ENCODE measurements around the gene C9orf43.

The C9orf43 gene

GRCh38 chr9:113381909-113382411, 28.6 kb upstream of the C9orf43 start:
- H3K27me3 ChIP-seq (ENCODE audit: control insufficient read depth in 2 of 2, insufficient read depth in 2 of 2, low read length in 2 of 2), result no peaks in the 10 kb centered on the region
- H3K9ac ChIP-seq (ENCODE audit: low read depth in 1 of 2, low read length in 2 of 2), result peak overlapping the region; percentile 34 to 41
- H3K9me3 ChIP-seq (ENCODE audit: control insufficient read depth in 2 of 2, low read length in 2 of 2), result no peaks in the 10 kb centered on the region
- H3K4me1 ChIP-seq (ENCODE audit: control insufficient read depth in 2 of 2, insufficient read depth in 2 of 2, low read length in 2 of 2), result peaks cover 18 to 45% of the 10 kb centered on the region in 2 donors
- H3K27ac ChIP-seq (ENCODE audit: low read depth in 2 of 2, low read length in 2 of 2), result peak overlapping the region; percentile 89 to 90
- peaks cover 0 to 5% of the 10 kb centered on the region in 2 donors for H3K36me3 ChIP-seq (ENCODE audit: control insufficient read depth in 2 of 2, insufficient read depth in 2 of 2, low read length in 2 of 2)
- H3K4me3 ChIP-seq (ENCODE audit: low read length in 2 of 2), result peak overlapping the region in 1 of 2 donors; percentile 56

GRCh38 chr9:113386571-113387393, 23.8 kb upstream of the C9orf43 start:
- H3K4me1 ChIP-seq (ENCODE audit: control insufficient read depth in 2 of 2, insufficient read depth in 2 of 2, low read length in 2 of 2), result peaks cover 37 to 48% of the 10 kb centered on the region in 2 donors
- H3K9ac ChIP-seq (ENCODE audit: low read depth in 1 of 2, low read length in 2 of 2), result peak overlapping the region in 1 of 2 donors; percentile 53
- H3K4me3 ChIP-seq (ENCODE audit: low read length in 2 of 2), result peak overlapping the region; percentile 25 to 38
- peaks cover 28 to 45% of the 10 kb centered on the region in 2 donors for H3K36me3 ChIP-seq (ENCODE audit: control insufficient read depth in 2 of 2, insufficient read depth in 2 of 2, low read length in 2 of 2)
- no peaks in the 10 kb centered on the region for H3K27me3 ChIP-seq (ENCODE audit: control insufficient read depth in 2 of 2, insufficient read depth in 2 of 2, low read length in 2 of 2)
- H3K9me3 ChIP-seq (ENCODE audit: control insufficient read depth in 2 of 2, low read length in 2 of 2), result no peaks in the 10 kb centered on the region
- H3K27ac ChIP-seq (ENCODE audit: low read depth in 2 of 2, low read length in 2 of 2), result peak overlapping the region; percentile 86 to 88

GRCh38 chr9:113387560-113388230, 22.9 kb upstream of the C9orf43 start:
- H3K27me3 ChIP-seq (ENCODE audit: control insufficient read depth in 2 of 2, insufficient read depth in 2 of 2, low read length in 2 of 2), result no peaks in the 10 kb centered on the region
- peak overlapping the region; percentile 86 to 88 for H3K27ac ChIP-seq (ENCODE audit: low read depth in 2 of 2, low read length in 2 of 2)
- H3K4me3 ChIP-seq (ENCODE audit: low read length in 2 of 2), result peak overlapping the region; percentile 25 to 48
- peaks cover 32 to 43% of the 10 kb centered on the region in 2 donors for H3K4me1 ChIP-seq (ENCODE audit: control insufficient read depth in 2 of 2, insufficient read depth in 2 of 2, low read length in 2 of 2)
- H3K9me3 ChIP-seq (ENCODE audit: control insufficient read depth in 2 of 2, low read length in 2 of 2), result no peaks in the 10 kb centered on the region
- peaks cover 36 to 53% of the 10 kb centered on the region in 2 donors for H3K36me3 ChIP-seq (ENCODE audit: control insufficient read depth in 2 of 2, insufficient read depth in 2 of 2, low read length in 2 of 2)
- peak overlapping the region in 1 of 2 donors; percentile 53 for H3K9ac ChIP-seq (ENCODE audit: low read depth in 1 of 2, low read length in 2 of 2)

GRCh38 chr9:113388833-113389232, 21.7 kb upstream of the C9orf43 start:
- H3K36me3 ChIP-seq (ENCODE audit: control insufficient read depth in 2 of 2, insufficient read depth in 2 of 2, low read length in 2 of 2), result peaks cover 36 to 59% of the 10 kb centered on the region in 2 donors
- no peaks in the 10 kb centered on the region for H3K27me3 ChIP-seq (ENCODE audit: control insufficient read depth in 2 of 2, insufficient read depth in 2 of 2, low read length in 2 of 2)
- H3K27ac ChIP-seq (ENCODE audit: low read depth in 2 of 2, low read length in 2 of 2), result peak overlapping the region; percentile 86 to 88
- peak overlapping the region in 1 of 2 donors; percentile 52 for H3K9ac ChIP-seq (ENCODE audit: low read depth in 1 of 2, low read length in 2 of 2)
- peak overlapping the region in 1 of 2 donors; percentile 15 for H3K4me3 ChIP-seq (ENCODE audit: low read length in 2 of 2)
- peaks cover 32 to 35% of the 10 kb centered on the region in 2 donors for H3K4me1 ChIP-seq (ENCODE audit: control insufficient read depth in 2 of 2, insufficient read depth in 2 of 2, low read length in 2 of 2)
- no peaks in the 10 kb centered on the region for H3K9me3 ChIP-seq (ENCODE audit: control insufficient read depth in 2 of 2, low read length in 2 of 2)

- H3K4me1 ChIP-seq (ENCODE audit: control insufficient read depth in 2 of 2, insufficient read depth in 2 of 2, low read length in 2 of 2), result peaks cover 32 to 35% of the 10 kb centered on the region in 2 donors
- no peak overlapping the region for H3K4me3 ChIP-seq (ENCODE audit: low read length in 2 of 2)
- no peaks in the 10 kb centered on the region for H3K9me3 ChIP-seq (ENCODE audit: control insufficient read depth in 2 of 2, low read length in 2 of 2)
- peak overlapping the region; percentile 86 to 88 for H3K27ac ChIP-seq (ENCODE audit: low read depth in 2 of 2, low read length in 2 of 2)
- H3K9ac ChIP-seq (ENCODE audit: low read depth in 1 of 2, low read length in 2 of 2), result peak overlapping the region in 1 of 2 donors; percentile 52
- H3K36me3 ChIP-seq (ENCODE audit: control insufficient read depth in 2 of 2, insufficient read depth in 2 of 2, low read length in 2 of 2), result peaks cover 36 to 60% of the 10 kb centered on the region in 2 donors
- no peaks in the 10 kb centered on the region for H3K27me3 ChIP-seq (ENCODE audit: control insufficient read depth in 2 of 2, insufficient read depth in 2 of 2, low read length in 2 of 2)
Measured at GRCh38 chr9:113389451-113389850, 21.1 kb upstream of the C9orf43 start.

- peaks cover 32 to 38% of the 10 kb centered on the region in 2 donors for H3K4me1 ChIP-seq (ENCODE audit: control insufficient read depth in 2 of 2, insufficient read depth in 2 of 2, low read length in 2 of 2)
Measured at GRCh38 chr9:113390192-113390960, 20.2 kb upstream of the C9orf43 start.

GRCh38 chr9:113391917-113392316, 18.6 kb upstream of the C9orf43 start:
- H3K9ac ChIP-seq (ENCODE audit: low read depth in 1 of 2, low read length in 2 of 2), result no peak overlapping the region
- no peaks in the 10 kb centered on the region for H3K9me3 ChIP-seq (ENCODE audit: control insufficient read depth in 2 of 2, low read length in 2 of 2)
- no peak overlapping the region for H3K4me3 ChIP-seq (ENCODE audit: low read length in 2 of 2)
- H3K27ac ChIP-seq (ENCODE audit: low read depth in 2 of 2, low read length in 2 of 2), result no peak overlapping the region
- H3K27me3 ChIP-seq (ENCODE audit: control insufficient read depth in 2 of 2, insufficient read depth in 2 of 2, low read length in 2 of 2), result no peaks in the 10 kb centered on the region
- H3K4me1 ChIP-seq (ENCODE audit: control insufficient read depth in 2 of 2, insufficient read depth in 2 of 2, low read length in 2 of 2), result peaks cover 31 to 36% of the 10 kb centered on the region in 2 donors
- peaks cover 36 to 55% of the 10 kb centered on the region in 2 donors for H3K36me3 ChIP-seq (ENCODE audit: control insufficient read depth in 2 of 2, insufficient read depth in 2 of 2, low read length in 2 of 2)

More at GRCh38 chr9:113390192-113390960, 20.2 kb upstream of the C9orf43 start:
- no peak overlapping the region for H3K9ac ChIP-seq (ENCODE audit: low read depth in 1 of 2, low read length in 2 of 2)
- no peaks in the 10 kb centered on the region for H3K9me3 ChIP-seq (ENCODE audit: control insufficient read depth in 2 of 2, low read length in 2 of 2)
- peaks cover 36 to 60% of the 10 kb centered on the region in 2 donors for H3K36me3 ChIP-seq (ENCODE audit: control insufficient read depth in 2 of 2, insufficient read depth in 2 of 2, low read length in 2 of 2)
- H3K27me3 ChIP-seq (ENCODE audit: control insufficient read depth in 2 of 2, insufficient read depth in 2 of 2, low read length in 2 of 2), result no peaks in the 10 kb centered on the region
- no peak overlapping the region for H3K4me3 ChIP-seq (ENCODE audit: low read length in 2 of 2)
- H3K27ac ChIP-seq (ENCODE audit: low read depth in 2 of 2, low read length in 2 of 2), result no peak overlapping the region

- Histone ChIP-seq H3K9me3 (ENCODE audit: control insufficient read depth in 2 of 2, low read length in 2 of 2) (no peaks in the 10 kb centered on the region), H3K4me3 (ENCODE audit: low read length in 2 of 2) (no peak overlapping the region), H3K4me1 (ENCODE audit: control insufficient read depth in 2 of 2, insufficient read depth in 2 of 2, low read length in 2 of 2) (peaks cover 26 to 30% of the 10 kb centered on the region in 2 donors), H3K27me3 (ENCODE audit: control insufficient read depth in 2 of 2, insufficient read depth in 2 of 2, low read length in 2 of 2) (no peaks in the 10 kb centered on the region), H3K9ac (ENCODE audit: low read depth in 1 of 2, low read length in 2 of 2) (no peak overlapping the region), H3K27ac (ENCODE audit: low read depth in 2 of 2, low read length in 2 of 2) (no peak overlapping the region), H3K36me3 (ENCODE audit: control insufficient read depth in 2 of 2, insufficient read depth in 2 of 2, low read length in 2 of 2) (peaks cover 31 to 48% of the 10 kb centered on the region in 2 donors)
Measured at GRCh38 chr9:113393281-113393680, 17.3 kb upstream of the C9orf43 start.

GRCh38 chr9:113395000-113395861, 15.3 kb upstream of the C9orf43 start:
- peaks cover 24% of the 10 kb centered on the region in 2 donors for H3K4me1 ChIP-seq (ENCODE audit: control insufficient read depth in 2 of 2, insufficient read depth in 2 of 2, low read length in 2 of 2)
- H3K27ac ChIP-seq (ENCODE audit: low read depth in 2 of 2, low read length in 2 of 2), result peak overlapping the region in 1 of 2 donors; percentile 34
- H3K27me3 ChIP-seq (ENCODE audit: control insufficient read depth in 2 of 2, insufficient read depth in 2 of 2, low read length in 2 of 2), result no peaks in the 10 kb centered on the region
- no peak overlapping the region for H3K9ac ChIP-seq (ENCODE audit: low read depth in 1 of 2, low read length in 2 of 2)
- peaks cover 23 to 30% of the 10 kb centered on the region in 2 donors for H3K36me3 ChIP-seq (ENCODE audit: control insufficient read depth in 2 of 2, insufficient read depth in 2 of 2, low read length in 2 of 2)
- no peaks in the 10 kb centered on the region for H3K9me3 ChIP-seq (ENCODE audit: control insufficient read depth in 2 of 2, low read length in 2 of 2)
- H3K4me3 ChIP-seq (ENCODE audit: low read length in 2 of 2), result no peak overlapping the region

Measured in mucosa of rectum (tissue), 2 donors.